ENCODE results near the gene PTPA. TPM values are rescaled to one million over a fixed set of nuclear protein-coding genes. Genes with fewer than 3 reads are reported as not detected.

PTPA gene
- total RNA-seq, 2 donors from 2014 or later, result 94.5 to 142 TPM

- TF ChIP-seq CTCF (IDR thresholded peaks at IDR 0.05), result no peak
- no peak overlapping the region for H3K27ac ChIP-seq
- no peak overlapping the region for H3K9ac ChIP-seq (ENCODE audit: low read depth in 2 of 2, low read length in 2 of 2)
- H3K27me3 ChIP-seq, result no peaks in the 10 kb centered on the region
- intact Hi-C loops (cut with DNase I), result no loop called here
- no peaks in the 10 kb centered on the region for H3K9me3 ChIP-seq
- no peak for DNase-seq
- no peaks in the 10 kb centered on the region for H3K4me1 ChIP-seq
- no peak overlapping the region for H3K4me3 ChIP-seq
- H3K36me3 ChIP-seq, result no peaks in the 10 kb centered on the region
Measured at GRCh38 chr9:129095908-129096307, 15.3 kb upstream of the PTPA start.

- Histone ChIP-seq H3K36me3 (no peaks in the 10 kb centered on the region), H3K27me3 (no peaks in the 10 kb centered on the region), H3K9me3 (no peaks in the 10 kb centered on the region), H3K27ac (no peak overlapping the region), H3K4me3 (no peak overlapping the region), H3K4me1 (no peaks in the 10 kb centered on the region), H3K9ac (ENCODE audit: low read depth in 2 of 2, low read length in 2 of 2) (no peak overlapping the region)
- TF ChIP-seq CTCF (IDR thresholded peaks at IDR 0.05), result no peak
- no peak for DNase-seq
- intact Hi-C loops (cut with DNase I), result no loop called here
Measured at GRCh38 chr9:129097671-129098306, 13.4 kb upstream of the PTPA start.

- H3K4me1 ChIP-seq, result no peaks in the 10 kb centered on the region
- no peak for TF ChIP-seq CTCF (IDR thresholded peaks at IDR 0.05)
- H3K27ac ChIP-seq, result no peak overlapping the region
- no peaks in the 10 kb centered on the region for H3K36me3 ChIP-seq
- intact Hi-C loops (cut with DNase I), result no loop called here
- no peak overlapping the region for H3K4me3 ChIP-seq
- no peaks in the 10 kb centered on the region for H3K9me3 ChIP-seq
- no peak for DNase-seq
- H3K27me3 ChIP-seq, result no peaks in the 10 kb centered on the region
- no peak overlapping the region for H3K9ac ChIP-seq (ENCODE audit: low read depth in 2 of 2, low read length in 2 of 2)
Measured at GRCh38 chr9:129098328-129098727, 12.9 kb upstream of the PTPA start.

GRCh38 chr9:129100383-129101169, 10.6 kb upstream of the PTPA start:
- Histone ChIP-seq H3K27me3 (no peaks in the 10 kb centered on the region), H3K36me3 (no peaks in the 10 kb centered on the region), H3K9me3 (no peaks in the 10 kb centered on the region), H3K4me3 (no peak overlapping the region), H3K4me1 (no peaks in the 10 kb centered on the region), H3K9ac (ENCODE audit: low read depth in 2 of 2, low read length in 2 of 2) (no peak overlapping the region), H3K27ac (no peak overlapping the region)
- DNase-seq, result no peak
- intact Hi-C loops (cut with DNase I), result no loop called here
- TF ChIP-seq CTCF (IDR thresholded peaks at IDR 0.05), result no peak

- H3K4me3 ChIP-seq, result no peak overlapping the region
- H3K27me3 ChIP-seq, result no peaks in the 10 kb centered on the region
- DNase-seq, result no peak
- no peak overlapping the region for H3K27ac ChIP-seq
- H3K4me1 ChIP-seq, result no peaks in the 10 kb centered on the region
- H3K9me3 ChIP-seq, result no peaks in the 10 kb centered on the region
- no peak for TF ChIP-seq CTCF (IDR thresholded peaks at IDR 0.05)
- no peak overlapping the region for H3K9ac ChIP-seq (ENCODE audit: low read depth in 2 of 2, low read length in 2 of 2)
- intact Hi-C loops (cut with DNase I), result no loop called here
- no peaks in the 10 kb centered on the region for H3K36me3 ChIP-seq
Measured at GRCh38 chr9:129101279-129101678, 9.9 kb upstream of the PTPA start.
